Colonic mucosa (tissue), 4 donors: ENCODE data around the gene FRA10AC1. TPM values are rescaled to one million over a fixed set of nuclear protein-coding genes. Genes with fewer than 3 reads are reported as not detected.

Source experiments
- DNase-seq: peaks from one replicate; pipeline ENCODE4 v3.0.0-alpha.2; 2020
- H3K27ac ChIP-seq: fragments of 200-600 bp; one replicate; pipeline ENCODE4 v1.8.0; 2021
- H3K27me3 ChIP-seq: fragments of 200-600 bp; one replicate; pipeline ENCODE4 v1.8.0; 2021
- H3K36me3 ChIP-seq: fragments of 200-600 bp; one replicate; pipeline ENCODE4 v1.8.0; 2021
- H3K4me1 ChIP-seq: fragments of 200-600 bp; one replicate; pipeline ENCODE4 v1.8.0; 2021; ENCODE audit warnings: mild to moderate bottlenecking
- H3K4me3 ChIP-seq: fragments of 200-600 bp; one replicate; pipeline ENCODE4 v1.8.0; 2021
- H3K9ac ChIP-seq, 2 donors: one replicate each; pipeline ENCODE4 v1.7.0; 2013; ENCODE audit warnings: control low read depth in 2 of 2, low read depth in 2 of 2, low read length in 2 of 2
- H3K9me3 ChIP-seq: fragments of 200-600 bp; one replicate; pipeline ENCODE4 v1.8.0; 2021
- intact Hi-C: fragments of 100-400 bp; cut with DNase I; formaldehyde crosslinking; loops from one replicate; pipeline ENCODE4 v1.14.1; 2022
- total RNA-seq, 2 donors: library from RNA; stranded (reverse); fragmentation: NEBNext Ultra II Directional in 1 of 2; extraction: Animal tissue kit (Norgen Biotek cat#: 25700) in 1 of 2; gene quantifications; one replicate each; pipeline ENCODE4 v1.2.1, GENCODE V29; 2021
- TF ChIP-seq, protein P1 (sequence below): fragments of 200-600 bp; IDR thresholded peaks from one replicate; pipeline ENCODE4 v1.8.0; 2022; ENCODE audit warnings: antibody characterized with exemption, mild to moderate bottlenecking
- donor health status: healthy.
- donor health status: DM: no; HTN: no; CAD: no.
- donor health status: DM: no; HTN: no; CAD: no.

FRA10AC1 gene
- total RNA-seq, 2 donors from 2014 or later, result 13.5 to 19.4 TPM

DNA sequence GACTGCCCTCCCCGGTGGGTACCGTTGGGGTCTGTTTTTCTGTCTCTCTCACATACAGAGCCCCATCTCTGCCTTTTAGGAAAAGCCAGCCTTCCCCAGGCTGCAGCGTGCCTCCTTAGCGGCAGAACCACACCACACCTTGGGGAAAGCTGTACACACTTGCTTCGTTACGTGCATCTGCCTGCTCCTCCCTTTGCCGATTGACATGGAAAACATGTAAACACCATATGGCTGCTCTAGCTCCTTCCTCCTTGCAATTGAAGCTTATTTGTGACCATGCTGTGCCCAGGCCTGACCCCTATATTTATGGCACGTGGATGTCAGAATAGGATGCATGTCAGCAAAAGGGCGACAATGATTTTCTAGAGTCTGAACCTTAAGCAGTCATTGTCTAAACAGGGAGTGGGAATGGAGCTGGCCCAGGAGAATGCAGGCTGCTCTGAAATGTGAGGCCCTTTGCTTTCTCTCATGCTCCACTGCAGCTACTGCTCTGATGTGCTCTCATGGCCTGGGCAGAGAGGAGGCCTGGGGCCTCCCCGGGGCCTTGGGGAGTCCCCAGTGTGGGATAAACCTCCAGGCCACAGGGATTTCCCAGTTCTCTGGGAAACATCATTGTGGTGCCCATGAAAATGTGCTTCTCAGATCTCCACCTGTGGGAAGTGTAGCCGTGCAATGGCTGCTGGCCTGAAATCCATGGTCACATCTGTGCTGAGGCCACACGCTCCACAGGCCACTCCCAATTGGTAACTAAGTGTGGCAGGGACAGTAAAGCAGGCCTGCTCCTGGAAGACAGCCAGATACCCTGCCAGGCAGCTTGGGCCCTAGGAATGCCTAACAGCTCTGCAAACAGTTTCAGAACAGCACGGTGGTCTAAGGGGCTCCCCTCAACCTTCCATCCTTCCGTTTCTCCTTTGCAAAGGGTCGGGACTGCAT lies 71.5 kb downstream of the FRA10AC1 start:
- no peak overlapping the region for H3K9ac ChIP-seq
- no peak overlapping the region for H3K4me3 ChIP-seq
- intact Hi-C loops, result no loop called here
- TF ChIP-seq, protein P1, sequence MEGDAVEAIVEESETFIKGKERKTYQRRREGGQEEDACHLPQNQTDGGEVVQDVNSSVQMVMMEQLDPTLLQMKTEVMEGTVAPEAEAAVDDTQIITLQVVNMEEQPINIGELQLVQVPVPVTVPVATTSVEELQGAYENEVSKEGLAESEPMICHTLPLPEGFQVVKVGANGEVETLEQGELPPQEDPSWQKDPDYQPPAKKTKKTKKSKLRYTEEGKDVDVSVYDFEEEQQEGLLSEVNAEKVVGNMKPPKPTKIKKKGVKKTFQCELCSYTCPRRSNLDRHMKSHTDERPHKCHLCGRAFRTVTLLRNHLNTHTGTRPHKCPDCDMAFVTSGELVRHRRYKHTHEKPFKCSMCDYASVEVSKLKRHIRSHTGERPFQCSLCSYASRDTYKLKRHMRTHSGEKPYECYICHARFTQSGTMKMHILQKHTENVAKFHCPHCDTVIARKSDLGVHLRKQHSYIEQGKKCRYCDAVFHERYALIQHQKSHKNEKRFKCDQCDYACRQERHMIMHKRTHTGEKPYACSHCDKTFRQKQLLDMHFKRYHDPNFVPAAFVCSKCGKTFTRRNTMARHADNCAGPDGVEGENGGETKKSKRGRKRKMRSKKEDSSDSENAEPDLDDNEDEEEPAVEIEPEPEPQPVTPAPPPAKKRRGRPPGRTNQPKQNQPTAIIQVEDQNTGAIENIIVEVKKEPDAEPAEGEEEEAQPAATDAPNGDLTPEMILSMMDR, result no peak
- no peaks in the 10 kb centered on the region for H3K27me3 ChIP-seq
- H3K4me1 ChIP-seq, result no peaks in the 10 kb centered on the region
- H3K27ac ChIP-seq, result no peak overlapping the region
- DNase-seq, result no peak
- H3K36me3 ChIP-seq, result no peaks in the 10 kb centered on the region
- H3K9me3 ChIP-seq, result no peaks in the 10 kb centered on the region

DNA sequence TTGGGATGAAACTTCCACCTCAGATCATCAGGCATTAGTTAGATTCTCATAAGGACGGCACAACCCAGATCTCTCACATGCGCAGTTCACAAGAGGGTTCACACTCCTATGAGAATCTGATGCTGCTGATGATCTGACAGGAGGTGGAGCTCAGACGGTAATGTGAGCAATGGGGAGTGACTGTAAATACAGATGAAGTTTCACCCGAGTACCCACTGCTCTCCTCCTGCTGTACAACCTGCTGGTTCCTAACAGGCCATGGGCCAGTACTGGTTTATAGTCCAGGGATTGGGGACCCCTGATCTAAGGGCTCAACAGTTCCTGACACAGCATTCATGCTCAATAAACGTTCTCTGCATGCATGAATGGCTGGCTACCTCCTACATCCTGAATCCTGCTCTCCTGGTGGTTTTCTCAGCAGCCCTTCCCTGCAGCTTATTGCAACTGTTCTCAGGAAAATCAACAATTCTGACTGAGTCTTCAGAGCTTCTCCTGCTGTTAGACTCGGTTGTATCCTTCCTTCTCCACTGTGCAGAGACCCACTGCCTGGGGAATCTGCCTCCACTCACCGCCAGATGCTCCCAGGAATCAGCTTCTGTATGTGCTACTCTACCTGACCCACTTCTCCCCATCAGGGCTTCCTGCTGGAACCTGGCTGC lies 72.6 kb downstream of the FRA10AC1 start:
- Histone ChIP-seq H3K27me3 (no peaks in the 10 kb centered on the region), H3K27ac (no peak overlapping the region), H3K4me3 (no peak overlapping the region), H3K9ac (no peak overlapping the region), H3K36me3 (no peaks in the 10 kb centered on the region), H3K4me1 (no peaks in the 10 kb centered on the region), H3K9me3 (no peaks in the 10 kb centered on the region)
- no peak for DNase-seq
- TF ChIP-seq, protein P1, result no peak
- intact Hi-C loops, result no loop called here

DNA sequence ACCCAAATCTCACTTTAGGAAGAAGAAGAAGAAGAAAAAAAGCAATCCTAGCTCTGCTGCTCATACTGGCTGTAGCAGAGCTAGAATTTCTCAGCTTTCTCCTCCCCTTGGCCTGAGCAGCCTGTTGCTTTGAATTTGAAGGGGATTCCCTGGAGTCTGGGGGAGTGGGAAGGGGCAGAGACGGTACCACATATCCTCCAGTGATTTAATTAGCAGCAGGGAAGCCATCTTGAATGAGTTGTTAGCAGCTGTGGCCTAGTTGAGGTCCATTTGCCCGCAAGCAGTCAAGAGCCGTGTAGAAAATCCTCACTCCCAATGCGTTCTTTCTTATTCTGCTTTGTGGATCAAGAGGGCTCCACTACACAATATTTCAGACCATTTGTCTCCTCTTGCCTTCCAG lies 73.5 kb downstream of the FRA10AC1 start:
- no peak overlapping the region for H3K9ac ChIP-seq

DNA sequence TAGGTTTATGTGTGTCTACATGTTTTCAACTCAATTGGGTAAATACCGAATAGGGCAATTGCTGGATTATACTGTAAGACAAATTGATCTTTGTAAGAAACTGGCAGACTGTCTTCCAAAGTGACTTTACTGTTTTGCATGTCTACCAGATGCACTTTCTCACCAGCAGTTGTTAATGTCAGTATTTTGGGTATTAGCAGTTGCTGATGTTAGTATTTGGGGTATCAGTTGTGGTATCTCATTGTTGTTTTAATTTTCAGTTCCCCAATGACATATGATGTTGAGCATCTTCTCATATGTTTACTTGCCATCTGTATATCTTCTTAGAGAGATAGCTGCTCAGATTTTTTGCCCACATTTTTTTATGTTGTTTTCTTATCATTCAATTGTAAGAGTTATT lies 79.5 kb downstream of the FRA10AC1 start:
- TF ChIP-seq, protein P1, result no peak

More for the DNA sequence above, 73.5 kb downstream of the FRA10AC1 start:
- no peaks in the 10 kb centered on the region for H3K9me3 ChIP-seq
- TF ChIP-seq, protein P1, result no peak
- intact Hi-C loops, result no loop called here
- no peaks in the 10 kb centered on the region for H3K4me1 ChIP-seq
- no peak overlapping the region for H3K4me3 ChIP-seq
- no peaks in the 10 kb centered on the region for H3K36me3 ChIP-seq
- H3K27ac ChIP-seq, result no peak overlapping the region
- H3K27me3 ChIP-seq, result no peaks in the 10 kb centered on the region
- no peak for DNase-seq

DNA sequence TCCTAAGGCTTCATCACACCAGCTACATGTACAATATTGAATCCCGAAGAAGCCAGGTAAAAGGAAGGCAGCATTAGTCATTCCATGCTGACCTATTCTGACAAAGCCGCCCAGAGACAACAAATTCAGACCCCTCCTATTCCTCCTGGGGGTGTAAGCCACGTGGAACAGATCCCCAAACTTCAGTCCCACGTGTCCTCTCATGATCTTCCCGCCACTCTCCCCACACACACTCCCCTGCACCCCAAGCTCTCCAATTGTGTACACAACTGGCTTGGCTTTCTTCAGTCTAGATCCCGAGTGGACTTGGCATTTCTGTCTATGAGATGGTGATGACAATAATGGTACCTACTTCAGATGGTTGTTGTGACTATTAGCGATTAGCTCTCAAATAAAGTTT lies 81.5 kb downstream of the FRA10AC1 start:
- no peak for DNase-seq
- no peaks in the 10 kb centered on the region for H3K9me3 ChIP-seq
- intact Hi-C loops, result no loop called here
- no peaks in the 10 kb centered on the region for H3K27me3 ChIP-seq
- no peaks in the 10 kb centered on the region for H3K4me1 ChIP-seq
- H3K36me3 ChIP-seq, result no peaks in the 10 kb centered on the region
- no peak overlapping the region for H3K4me3 ChIP-seq
- TF ChIP-seq, protein P1, result no peak
- H3K27ac ChIP-seq, result no peak overlapping the region
- H3K9ac ChIP-seq, result no peak overlapping the region

More for the DNA sequence above, 79.5 kb downstream of the FRA10AC1 start:
- intact Hi-C loops, result no loop called here
- no peak overlapping the region for H3K9ac ChIP-seq
- no peaks in the 10 kb centered on the region for H3K36me3 ChIP-seq
- no peaks in the 10 kb centered on the region for H3K27me3 ChIP-seq
- no peak overlapping the region for H3K27ac ChIP-seq
- H3K9me3 ChIP-seq, result no peaks in the 10 kb centered on the region
- no peak overlapping the region for H3K4me3 ChIP-seq
- DNase-seq, result no peak
- H3K4me1 ChIP-seq, result no peaks in the 10 kb centered on the region

Other genes with a start within 250 kb of the FRA10AC1 start
- 10 to 100 TPM; 88.1 to 90.9 TPM for gene MYOF, start 220.3 kb downstream of the FRA10AC1 start, total RNA-seq
- 10 to 100 TPM; 11.3 to 30.0 TPM for gene CEP55, start 206.0 kb downstream of the FRA10AC1 start, total RNA-seq
- 10 to 100 TPM; 44.2 to 48.2 TPM for gene FFAR4, start 135.9 kb downstream of the FRA10AC1 start, total RNA-seq
- 10 to 100 TPM in 1 of 2 donors, 1 to 10 TPM in 1; 6.8 to 15.1 TPM for gene RBP4, start 101.4 kb downstream of the FRA10AC1 start, total RNA-seq
- gene PDE6C, start 90.1 kb downstream of the FRA10AC1 start, total RNA-seq, result not detected
- gene LGI1, start 55.3 kb upstream of the FRA10AC1 start, total RNA-seq, result under 1 TPM; 0.47 to 0.98 TPM
- gene SLC35G1, start 191.4 kb upstream of the FRA10AC1 start, total RNA-seq, result 10 to 100 TPM; 13.4 TPM